Prostate gland (tissue), 2 donors: ENCODE data around the gene XRCC2.

Experiments
- CTCF ChIP-seq, 4 experiments: fragments of 200-600 bp in 2 of 4; fragments of 450-650 bp in 2 of 4; sonication (generic) in 2 of 4; IDR thresholded peaks; 1 replicate in 3 of 4; 2 replicates in 1 of 4; pipeline ENCODE4 v1.5.1; 2016 to 2019; ENCODE audit warnings: antibody characterized with exemption in 4 of 4, mild to moderate bottlenecking in 2 of 4, moderate library complexity in 2 of 4
- POLR2A ChIP-seq: fragments of 450-650 bp; IDR thresholded peaks from one replicate; pipeline ENCODE4 v1.6.1; 2016; ENCODE audit warnings: antibody characterized with exemption, mild to moderate bottlenecking

GRCh38 chr7:152660021-152660420, 15.9 kb downstream of the XRCC2 start:
- TF ChIP-seq POLR2A, result no peak
- no peak for TF ChIP-seq CTCF (IDR thresholded peaks at IDR 0.05)
